ENCODE results near the gene VASH1. TPM values are rescaled to one million over a fixed set of nuclear protein-coding genes. Genes with fewer than 3 reads are reported as not detected.

Gene VASH1
- polyA plus RNA-seq, 1 donor (not counting 4 experiments of a cell fraction or from before 2014, with no cell fraction given): 0.12 TPM

DNA sequence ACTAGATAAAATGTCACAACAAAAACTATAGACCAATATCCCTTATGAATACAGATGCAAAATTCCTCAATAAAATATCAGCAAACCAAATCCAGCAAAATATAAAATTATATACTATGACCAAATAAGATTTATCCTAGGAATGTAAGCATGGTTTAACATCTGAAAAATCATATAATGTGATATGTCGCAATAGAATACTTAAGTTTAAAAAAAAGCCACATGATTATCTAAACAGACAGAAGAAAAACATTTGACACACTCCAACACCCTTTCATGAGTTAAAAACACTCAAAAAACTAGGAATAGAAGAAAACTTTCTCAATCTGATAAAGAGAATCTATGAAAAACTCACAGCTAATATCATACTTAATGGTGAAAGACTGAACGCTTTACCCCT is 31.2 kb downstream of the VASH1 start:
- Histone ChIP-seq H3K36me3 (ENCODE audit: control insufficient read depth in 2 of 2, extremely low read depth in 1 of 2, insufficient read depth in 2 of 2, low read length in 2 of 2) (peaks cover 16 to 28% of the 10 kb centered on the region in 2 experiments), H3K27me3 (ENCODE audit: control insufficient read depth, extremely low read depth, insufficient read depth, low read length) (no peaks in the 10 kb centered on the region), H3K9me1 (ENCODE audit: control insufficient read depth, extremely low read depth, insufficient read depth, low read length) (no peaks in the 10 kb centered on the region), H3K4me3 (ENCODE audit: control insufficient read depth in 2 of 3, extremely low read depth in 1 of 3, insufficient read depth in 2 of 3, low read depth in 1 of 3, low read length in 3 of 3) (no peak overlapping the region), H3K9ac (ENCODE audit: control insufficient read depth, extremely low read depth, insufficient read depth, low read length) (no peak overlapping the region), H3K79me2 (ENCODE audit: control insufficient read depth, insufficient read depth, low read length) (no peaks in the 10 kb centered on the region), H3K27ac (ENCODE audit: control insufficient read depth, insufficient read depth, low read length) (no peak overlapping the region), H3K9me3 (ENCODE audit: control insufficient read depth, low read depth, low read length) (no peaks in the 10 kb centered on the region), H3K4me1 (ENCODE audit: control insufficient read depth, extremely low read depth, insufficient read depth, low read length) (no peaks in the 10 kb centered on the region), H4K20me1 (ENCODE audit: control insufficient read depth, extremely low read depth, insufficient read depth, low read length) (no peaks in the 10 kb centered on the region), H2AFZ (ENCODE audit: control insufficient read depth, low read length) (no peak overlapping the region), H3K4me2 (ENCODE audit: control insufficient read depth, extremely low read depth, insufficient read depth, low read depth, low read length) (no peak overlapping the region)
- FAIRE-seq: no peak
- DNase-seq (ENCODE audit: low read depth, low spot score): no peak
- TF ChIP-seq EZH2 (IDR thresholded peaks at IDR 0.05; ENCODE audit: low read length): no peak
- TF ChIP-seq, protein P1, sequence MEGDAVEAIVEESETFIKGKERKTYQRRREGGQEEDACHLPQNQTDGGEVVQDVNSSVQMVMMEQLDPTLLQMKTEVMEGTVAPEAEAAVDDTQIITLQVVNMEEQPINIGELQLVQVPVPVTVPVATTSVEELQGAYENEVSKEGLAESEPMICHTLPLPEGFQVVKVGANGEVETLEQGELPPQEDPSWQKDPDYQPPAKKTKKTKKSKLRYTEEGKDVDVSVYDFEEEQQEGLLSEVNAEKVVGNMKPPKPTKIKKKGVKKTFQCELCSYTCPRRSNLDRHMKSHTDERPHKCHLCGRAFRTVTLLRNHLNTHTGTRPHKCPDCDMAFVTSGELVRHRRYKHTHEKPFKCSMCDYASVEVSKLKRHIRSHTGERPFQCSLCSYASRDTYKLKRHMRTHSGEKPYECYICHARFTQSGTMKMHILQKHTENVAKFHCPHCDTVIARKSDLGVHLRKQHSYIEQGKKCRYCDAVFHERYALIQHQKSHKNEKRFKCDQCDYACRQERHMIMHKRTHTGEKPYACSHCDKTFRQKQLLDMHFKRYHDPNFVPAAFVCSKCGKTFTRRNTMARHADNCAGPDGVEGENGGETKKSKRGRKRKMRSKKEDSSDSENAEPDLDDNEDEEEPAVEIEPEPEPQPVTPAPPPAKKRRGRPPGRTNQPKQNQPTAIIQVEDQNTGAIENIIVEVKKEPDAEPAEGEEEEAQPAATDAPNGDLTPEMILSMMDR (optimal IDR thresholded peaks at IDR 0.05 in 1 of 3, IDR thresholded peaks at IDR 0.05 in 1 of 3, conservative IDR thresholded peaks at IDR 0.05 in 1 of 3; ENCODE audit: extremely low read depth in 1 of 3, insufficient read depth in 2 of 3, low read length in 3 of 3): no peak
- dilution Hi-C loops (cut with MboI; ENCODE audit: extremely low pct_ligation_motif_present, low sequenced_read_pairs): no loop called here

DNA sequence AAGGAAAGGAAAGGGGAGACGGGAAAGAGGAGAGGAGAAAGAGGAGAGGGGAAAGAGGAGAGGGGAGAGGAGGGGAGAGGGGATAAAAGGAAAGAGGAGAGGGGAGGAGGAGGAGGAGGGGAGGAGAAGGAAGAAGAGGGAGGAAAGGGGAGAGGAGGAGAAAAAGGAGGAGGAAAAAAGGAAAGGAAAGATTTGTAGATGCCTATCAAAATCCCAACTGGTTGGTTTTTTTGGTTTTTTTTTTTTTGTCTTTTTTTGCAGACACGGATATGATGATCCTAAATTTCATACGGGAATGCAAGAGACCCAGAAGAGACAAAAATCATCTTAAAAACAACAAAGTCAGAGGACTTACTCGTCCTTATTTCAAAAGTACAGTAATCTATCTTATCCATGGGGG is 32.1 kb downstream of the VASH1 start:
- Histone ChIP-seq H3K4me2 (ENCODE audit: control insufficient read depth, extremely low read depth, insufficient read depth, low read depth, low read length) (no peak overlapping the region), H3K36me3 (ENCODE audit: control insufficient read depth in 2 of 2, extremely low read depth in 1 of 2, insufficient read depth in 2 of 2, low read length in 2 of 2) (peaks cover 12 to 22% of the 10 kb centered on the region in 2 experiments), H3K27me3 (ENCODE audit: control insufficient read depth, extremely low read depth, insufficient read depth, low read length) (no peaks in the 10 kb centered on the region), H3K79me2 (ENCODE audit: control insufficient read depth, insufficient read depth, low read length) (no peaks in the 10 kb centered on the region), H2AFZ (ENCODE audit: control insufficient read depth, low read length) (no peak overlapping the region), H3K27ac (ENCODE audit: control insufficient read depth, insufficient read depth, low read length) (no peak overlapping the region), H3K4me1 (ENCODE audit: control insufficient read depth, extremely low read depth, insufficient read depth, low read length) (no peaks in the 10 kb centered on the region), H3K9ac (ENCODE audit: control insufficient read depth, extremely low read depth, insufficient read depth, low read length) (no peak overlapping the region), H4K20me1 (ENCODE audit: control insufficient read depth, extremely low read depth, insufficient read depth, low read length) (no peaks in the 10 kb centered on the region), H3K9me3 (ENCODE audit: control insufficient read depth, low read depth, low read length) (no peaks in the 10 kb centered on the region), H3K4me3 (ENCODE audit: control insufficient read depth in 2 of 3, extremely low read depth in 1 of 3, insufficient read depth in 2 of 3, low read depth in 1 of 3, low read length in 3 of 3) (no peak overlapping the region), H3K9me1 (ENCODE audit: control insufficient read depth, extremely low read depth, insufficient read depth, low read length) (no peaks in the 10 kb centered on the region)
- FAIRE-seq (no peak), DNase-seq (ENCODE audit: low read depth, low spot score) (no peak)
- dilution Hi-C loops (cut with MboI; ENCODE audit: extremely low pct_ligation_motif_present, low sequenced_read_pairs): no loop called here
- no peak for TF ChIP-seq EZH2 (IDR thresholded peaks at IDR 0.05; ENCODE audit: low read length)
- TF ChIP-seq, protein P1 (optimal IDR thresholded peaks at IDR 0.05 in 1 of 3, IDR thresholded peaks at IDR 0.05 in 1 of 3, conservative IDR thresholded peaks at IDR 0.05 in 1 of 3; ENCODE audit: extremely low read depth in 1 of 3, insufficient read depth in 2 of 3, low read length in 3 of 3): no peak

All from keratinocyte (primary cell).